C4-2B (cell line): ENCODE data around the gene SGMS1.

ENCODE experiments used
- H3K27ac ChIP-seq: fragments of 450-650 bp; 2 replicates; pipeline ENCODE4 v1.5.1; 2017
- ZFX ChIP-seq: fragments of 450-650 bp; IDR thresholded peaks from 2 replicates; pipeline ENCODE4 v1.6.1; 2017
- TF ChIP-seq, protein P1 (sequence below): fragments of 450-650 bp; conservative IDR thresholded peaks from 2 replicates; pipeline ENCODE4 v1.5.1; 2017; ENCODE audit warnings: mild to moderate bottlenecking

SGMS1 gene

DNA sequence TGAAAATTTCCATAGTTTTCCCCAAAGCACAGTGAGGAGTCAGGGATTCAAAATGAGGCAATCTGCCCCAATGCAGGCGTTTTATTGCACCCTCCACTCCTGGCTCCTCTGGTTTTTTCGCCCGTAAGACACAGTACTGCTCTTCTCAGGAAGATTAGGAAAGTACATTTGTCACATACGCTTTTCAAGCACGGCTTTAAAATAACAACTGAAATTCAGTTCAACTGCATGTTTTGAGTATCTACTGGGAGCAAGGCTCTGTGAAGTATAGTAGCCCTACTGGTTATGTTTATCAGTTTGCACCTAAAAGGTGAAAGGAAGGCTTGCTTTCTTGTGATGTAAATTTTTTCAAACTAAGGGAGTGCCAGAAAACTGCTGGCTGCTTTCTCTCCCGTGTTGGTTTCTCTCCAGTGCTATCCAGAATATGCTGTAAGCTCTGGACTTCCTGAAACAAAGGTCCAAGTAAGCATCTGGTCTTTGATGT, 1.9 kb upstream of the SGMS1 start:
- peak overlapping the region; percentile 95 for H3K27ac ChIP-seq
- no peak for TF ChIP-seq ZFX
- TF ChIP-seq, protein P1, sequence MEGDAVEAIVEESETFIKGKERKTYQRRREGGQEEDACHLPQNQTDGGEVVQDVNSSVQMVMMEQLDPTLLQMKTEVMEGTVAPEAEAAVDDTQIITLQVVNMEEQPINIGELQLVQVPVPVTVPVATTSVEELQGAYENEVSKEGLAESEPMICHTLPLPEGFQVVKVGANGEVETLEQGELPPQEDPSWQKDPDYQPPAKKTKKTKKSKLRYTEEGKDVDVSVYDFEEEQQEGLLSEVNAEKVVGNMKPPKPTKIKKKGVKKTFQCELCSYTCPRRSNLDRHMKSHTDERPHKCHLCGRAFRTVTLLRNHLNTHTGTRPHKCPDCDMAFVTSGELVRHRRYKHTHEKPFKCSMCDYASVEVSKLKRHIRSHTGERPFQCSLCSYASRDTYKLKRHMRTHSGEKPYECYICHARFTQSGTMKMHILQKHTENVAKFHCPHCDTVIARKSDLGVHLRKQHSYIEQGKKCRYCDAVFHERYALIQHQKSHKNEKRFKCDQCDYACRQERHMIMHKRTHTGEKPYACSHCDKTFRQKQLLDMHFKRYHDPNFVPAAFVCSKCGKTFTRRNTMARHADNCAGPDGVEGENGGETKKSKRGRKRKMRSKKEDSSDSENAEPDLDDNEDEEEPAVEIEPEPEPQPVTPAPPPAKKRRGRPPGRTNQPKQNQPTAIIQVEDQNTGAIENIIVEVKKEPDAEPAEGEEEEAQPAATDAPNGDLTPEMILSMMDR: no peak

DNA sequence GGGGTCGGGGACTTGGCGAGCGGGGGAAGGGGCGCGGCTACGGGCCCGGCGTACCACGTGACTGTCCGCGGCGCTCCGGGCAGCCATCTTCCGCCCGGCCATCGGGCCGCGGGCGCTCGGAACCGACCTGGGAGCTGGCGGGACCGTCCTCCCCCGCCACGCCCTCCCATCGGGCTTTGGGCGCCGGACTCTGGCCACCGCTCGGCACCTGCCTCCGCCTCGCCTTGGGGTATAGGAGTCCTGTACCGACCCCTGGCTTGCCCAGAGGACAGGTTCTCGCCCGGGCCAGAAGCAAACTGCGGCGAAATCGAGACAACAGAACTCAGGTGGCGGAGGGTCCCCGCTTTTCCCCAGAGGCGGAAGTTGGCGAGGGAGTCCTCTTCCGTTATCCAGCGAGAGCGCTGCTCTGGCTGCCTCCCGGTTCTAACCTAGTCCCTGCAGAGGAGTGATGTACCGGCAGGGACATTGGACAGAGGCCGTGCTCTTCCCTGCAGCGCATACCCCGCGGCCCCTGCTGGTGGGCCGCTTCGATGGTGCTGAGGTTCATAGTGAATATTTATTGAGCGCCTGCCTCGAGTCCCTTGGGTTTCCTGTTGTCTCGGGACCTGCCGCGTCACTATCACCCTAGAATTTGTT, 1.2 kb upstream of the SGMS1 start:
- H3K27ac ChIP-seq: peak overlapping the region; percentile 95

DNA sequence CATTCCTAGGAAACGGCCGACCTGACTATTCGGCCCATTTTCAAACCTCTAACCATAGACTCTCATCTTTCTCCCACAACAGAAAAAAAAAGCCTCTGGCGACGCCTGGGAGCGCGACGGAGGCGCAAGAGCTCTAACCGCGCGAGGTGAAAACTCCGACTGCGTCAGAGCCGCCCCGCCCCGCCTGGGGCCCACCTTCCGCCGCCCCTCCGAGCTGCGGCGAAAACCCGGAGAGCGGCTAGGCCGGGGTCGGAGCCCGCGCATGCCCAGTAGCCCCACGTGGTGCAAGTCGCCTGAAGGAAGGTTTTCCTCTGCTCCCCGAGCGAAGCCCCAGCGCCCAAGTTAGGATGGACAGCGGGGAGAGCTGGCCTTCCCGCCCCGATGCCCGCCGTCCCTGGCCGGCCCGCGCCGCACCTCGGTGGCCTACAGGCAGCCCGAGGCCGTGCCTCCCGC, 683 bp upstream of the SGMS1 start:
- TF ChIP-seq, protein P1: no peak
- TF ChIP-seq ZFX: no peak; the same call in 1 of the 2 replicates

More for the DNA sequence above, 1.2 kb upstream of the SGMS1 start:
- TF ChIP-seq, protein P1: peak; percentile 57
- peak; percentile 49; the same call in 1 of the 2 replicates for TF ChIP-seq ZFX

DNA sequence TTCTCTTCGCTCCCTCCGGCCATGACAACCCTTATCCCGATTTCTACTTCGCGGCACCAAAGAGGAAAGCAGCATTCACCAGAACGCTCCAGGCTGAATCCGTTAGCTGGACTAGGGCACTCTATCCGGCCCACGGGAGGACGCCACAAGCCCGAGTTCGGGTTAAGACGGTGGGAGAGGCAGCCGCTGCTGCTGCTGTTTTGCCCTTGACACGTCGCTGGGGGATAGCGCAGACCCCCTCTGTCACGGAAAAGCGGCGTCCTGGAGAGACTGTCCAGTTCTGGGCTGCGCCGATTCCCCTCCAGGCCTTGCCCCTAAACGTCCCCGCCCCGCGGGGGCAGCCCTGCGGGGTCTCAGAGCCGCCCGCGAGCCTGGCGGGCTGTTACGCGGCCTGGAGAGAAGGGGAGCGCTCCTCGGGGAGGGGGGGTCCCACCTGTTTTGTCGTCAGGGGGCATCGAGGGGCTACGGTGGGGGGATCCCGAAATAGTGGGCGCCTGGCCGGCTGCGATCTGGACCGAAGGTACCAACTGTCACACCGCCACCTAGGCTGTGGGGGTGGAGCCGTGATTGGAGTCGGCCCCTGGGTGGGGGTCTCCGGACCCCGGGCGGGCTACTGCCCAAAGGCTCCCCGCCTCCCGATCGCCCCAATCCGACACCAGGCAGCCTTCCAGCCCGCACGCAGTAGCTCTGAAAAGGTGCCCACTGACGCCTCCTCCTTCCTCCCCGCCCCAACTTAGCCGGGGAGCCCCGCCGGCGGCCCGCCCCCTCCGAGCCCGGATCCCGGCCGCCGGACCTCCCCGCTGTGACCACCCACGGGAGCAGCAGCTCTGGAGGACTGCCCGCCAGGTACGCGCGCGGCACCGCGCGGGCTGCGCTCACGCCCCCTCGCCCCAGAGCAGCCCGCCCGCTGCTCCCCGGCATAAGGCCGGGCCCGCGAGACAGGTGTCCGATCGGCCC, 772 bp downstream of the SGMS1 start:
- TF ChIP-seq, protein P1: no peak; the same call in 1 of the 2 replicates
- TF ChIP-seq ZFX: no peak
- H3K27ac ChIP-seq: peak overlapping the region; percentile 95

More for the DNA sequence above, 683 bp upstream of the SGMS1 start:
- peak overlapping the region; percentile 95 for H3K27ac ChIP-seq

DNA sequence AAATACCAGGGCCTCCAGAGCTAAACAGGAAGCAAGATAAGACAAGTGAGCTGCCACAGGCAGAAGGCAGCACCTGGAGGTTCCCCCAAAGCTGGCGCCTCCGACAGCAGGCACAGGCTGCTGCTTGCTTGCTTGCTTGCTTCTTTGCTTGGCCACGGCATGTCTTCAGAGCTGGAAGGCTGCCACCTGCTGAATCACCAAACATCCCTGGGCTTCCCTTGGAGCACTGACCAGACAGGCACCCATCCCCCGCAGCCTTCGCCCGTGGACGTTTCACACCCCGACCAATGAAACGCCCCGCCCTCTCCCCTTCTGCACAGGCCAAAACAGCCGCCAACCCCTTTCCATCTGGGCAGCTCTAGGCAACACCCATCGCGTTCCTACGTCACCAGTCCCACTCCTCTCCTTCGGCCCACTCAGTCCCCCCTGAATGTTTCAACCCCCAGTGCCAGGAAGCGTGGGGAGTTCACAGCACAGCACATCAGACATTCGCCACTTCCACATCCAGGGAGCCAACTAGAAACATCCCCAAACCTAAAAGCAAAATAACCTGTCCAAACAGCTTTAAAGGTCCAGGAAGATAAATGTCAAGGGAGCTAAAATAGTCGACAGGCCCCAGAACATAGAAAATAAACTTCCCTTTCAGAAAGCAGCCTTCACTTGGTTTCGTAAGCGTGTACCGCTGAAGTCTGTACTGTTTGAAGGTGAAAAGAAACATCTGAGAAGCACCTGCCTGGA, 1.6 kb downstream of the SGMS1 start:
- TF ChIP-seq ZFX: no peak
- TF ChIP-seq, protein P1: no peak
- peak overlapping the region; percentile 95 for H3K27ac ChIP-seq

DNA sequence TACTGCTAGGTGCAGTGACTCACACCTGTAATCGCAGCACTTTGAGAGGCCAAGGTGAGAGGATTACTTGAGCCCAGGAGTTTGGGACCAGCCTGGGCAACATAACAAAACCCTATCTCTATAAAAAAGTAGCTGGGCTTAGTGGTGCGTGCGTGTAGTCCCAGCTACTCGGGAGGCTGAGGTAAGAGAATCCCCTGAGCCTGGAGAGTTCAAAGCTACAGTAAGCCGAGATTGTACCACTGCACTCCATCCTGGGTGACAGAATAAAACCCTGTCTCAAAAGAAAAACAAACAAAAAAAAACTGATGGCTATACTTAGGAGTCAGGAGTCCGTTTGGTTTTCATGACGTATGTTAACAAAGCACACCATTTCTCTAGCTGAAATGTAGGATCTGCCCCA, 2.9 kb downstream of the SGMS1 start:
- TF ChIP-seq, protein P1: no peak
- TF ChIP-seq ZFX: no peak
- no peak overlapping the region for H3K27ac ChIP-seq
